Upper lobe of right lung (tissue), 1 donor: ENCODE measurements around the gene RPS15. TPM values are rescaled to one million over a fixed set of nuclear protein-coding genes. Genes with fewer than 3 reads are reported as not detected.

Experiments
- ATAC-seq: fragments of 200-7000 bp; cut with Tn5 transposase; one replicate; pipeline ENCODE4 v1.9.1; 2020; ENCODE audit warnings: mild to moderate bottlenecking, moderate library complexity
- DNase-seq: peaks from one replicate; pipeline ENCODE4 v3.0.0-alpha.2; 2020
- H3K27ac ChIP-seq: fragments of 200-600 bp; one replicate; pipeline ENCODE4 v1.8.0; 2022
- H3K27me3 ChIP-seq: fragments of 200-600 bp; one replicate; pipeline ENCODE4 v1.8.0; 2022; ENCODE audit warnings: mild to moderate bottlenecking
- H3K36me3 ChIP-seq: fragments of 200-600 bp; one replicate; pipeline ENCODE4 v1.8.0; 2022
- H3K4me1 ChIP-seq: fragments of 200-600 bp; one replicate; pipeline ENCODE4 v1.8.0; 2022
- H3K4me3 ChIP-seq: fragments of 200-600 bp; one replicate; pipeline ENCODE4 v1.8.0; 2022; ENCODE audit warnings: mild to moderate bottlenecking
- H3K9me3 ChIP-seq: fragments of 200-600 bp; one replicate; pipeline ENCODE4 v1.8.0; 2022
- CTCF ChIP-seq: fragments of 200-600 bp; IDR thresholded peaks from one replicate; pipeline ENCODE4 v1.8.0; 2022; ENCODE audit warnings: antibody characterized with exemption
- intact Hi-C: fragments of 100-400 bp; cut with DNase I; formaldehyde crosslinking; loops from one replicate; pipeline ENCODE4 v1.11.0; 2022
- total RNA-seq: library from RNA; stranded (reverse); fragmentation: NEBNext Ultra II Directional; extraction: Animal tissue kit (Norgen Biotek cat#: 25700); gene quantifications from one replicate; pipeline ENCODE4 v1.2.1, GENCODE V29; 2021
- donor health status: DM: no; HTN: yes; CAD: no; lungs with severe emphysema.

RPS15 gene
- total RNA-seq, 1 donor from 2014 or later, result 841 TPM

- peaks cover under 1% of the 10 kb centered on the region for H3K36me3 ChIP-seq
- H3K9me3 ChIP-seq, result no peaks in the 10 kb centered on the region
- H3K27ac ChIP-seq, result peak within 1 kb of the TSS; percentile 95
- intact Hi-C loops, result no loop called here
- ATAC-seq, result peak; percentile 1
- peaks cover 39% of the 10 kb centered on the region for H3K4me1 ChIP-seq
- no peaks in the 10 kb centered on the region for H3K27me3 ChIP-seq
- no peak for TF ChIP-seq CTCF
- DNase-seq, result peak; percentile 83
- peak within 1 kb of the TSS; percentile 94 for H3K4me3 ChIP-seq
These were observed 30.5 kb upstream of the RPS15 start, which contains the start of gene DAZAP1 for GRCh38 chr19:1407528-1408299. TSS of gene DAZAP1 (plus strand) at chr19:1407586. CDS start at chr19:1407774, 188 bp downstream.

- peak; percentile 84 for DNase-seq
- intact Hi-C loops, result no loop called here
These were observed 29.6 kb upstream of the RPS15 start for GRCh38 chr19:1408300-1409203.

GRCh38 chr19:1409204-1410005 is 28.8 kb upstream of the RPS15 start:
- ATAC-seq (no peak), DNase-seq (peak; percentile 75)
- Histone ChIP-seq H3K4me1 (peaks cover 53% of the 10 kb centered on the region), H3K27ac (peak overlapping the region; percentile 95), H3K27me3 (no peaks in the 10 kb centered on the region), H3K36me3 (peaks cover 5% of the 10 kb centered on the region), H3K4me3 (peak overlapping the region; percentile 94), H3K9me3 (no peaks in the 10 kb centered on the region)
- intact Hi-C loops, result no loop called here
- no peak for TF ChIP-seq CTCF

More at GRCh38 chr19:1408300-1409203, 29.6 kb upstream of the RPS15 start:
- no peak for TF ChIP-seq CTCF
- Histone ChIP-seq H3K4me3 (peak overlapping the region; percentile 94), H3K9me3 (no peaks in the 10 kb centered on the region), H3K4me1 (peaks cover 47% of the 10 kb centered on the region), H3K27ac (peak overlapping the region; percentile 95), H3K36me3 (peaks cover 5% of the 10 kb centered on the region), H3K27me3 (no peaks in the 10 kb centered on the region)
- ATAC-seq, result peak; percentile 22

GRCh38 chr19:1410136-1410786 is 27.9 kb upstream of the RPS15 start:
- no peaks in the 10 kb centered on the region for H3K9me3 ChIP-seq
- DNase-seq (no peak), ATAC-seq (no peak)
- H3K27ac ChIP-seq, result peak overlapping the region; percentile 95
- peaks cover 5% of the 10 kb centered on the region for H3K36me3 ChIP-seq
- H3K4me1 ChIP-seq, result peaks cover 60% of the 10 kb centered on the region
- H3K4me3 ChIP-seq, result peak overlapping the region; percentile 94
- no peaks in the 10 kb centered on the region for H3K27me3 ChIP-seq
- TF ChIP-seq CTCF, result no peak
- intact Hi-C loops, result no loop called here

GRCh38 chr19:1410789-1411188 is 27.4 kb upstream of the RPS15 start:
- peaks cover 5% of the 10 kb centered on the region for H3K36me3 ChIP-seq
- no peak for ATAC-seq
- no peak for TF ChIP-seq CTCF
- H3K9me3 ChIP-seq, result no peaks in the 10 kb centered on the region
- H3K4me3 ChIP-seq, result no peak overlapping the region
- H3K27me3 ChIP-seq, result no peaks in the 10 kb centered on the region
- H3K27ac ChIP-seq, result peak overlapping the region; percentile 95
- H3K4me1 ChIP-seq, result peaks cover 65% of the 10 kb centered on the region
- intact Hi-C loops, result no loop called here
- DNase-seq, result no peak
